MM.1S (cell line): ENCODE results near the gene RTN4R.

ENCODE experiments used
- CTCF ChIP-seq: fragments of 300-600 bp; sonication (generic); IDR thresholded peaks from 2 replicates; pipeline ENCODE4 v1.5.1; 2016; ENCODE audit warnings: antibody characterized with exemption, low read length, mixed read lengths
- EZH2 ChIP-seq: fragments of 300-600 bp; sonication (generic); optimal IDR thresholded peaks from 2 replicates; pipeline ENCODE3; 2017; ENCODE audit warnings: low read depth, mild to moderate bottlenecking, antibody characterized with exemption, low read length, mixed read lengths

DNA sequence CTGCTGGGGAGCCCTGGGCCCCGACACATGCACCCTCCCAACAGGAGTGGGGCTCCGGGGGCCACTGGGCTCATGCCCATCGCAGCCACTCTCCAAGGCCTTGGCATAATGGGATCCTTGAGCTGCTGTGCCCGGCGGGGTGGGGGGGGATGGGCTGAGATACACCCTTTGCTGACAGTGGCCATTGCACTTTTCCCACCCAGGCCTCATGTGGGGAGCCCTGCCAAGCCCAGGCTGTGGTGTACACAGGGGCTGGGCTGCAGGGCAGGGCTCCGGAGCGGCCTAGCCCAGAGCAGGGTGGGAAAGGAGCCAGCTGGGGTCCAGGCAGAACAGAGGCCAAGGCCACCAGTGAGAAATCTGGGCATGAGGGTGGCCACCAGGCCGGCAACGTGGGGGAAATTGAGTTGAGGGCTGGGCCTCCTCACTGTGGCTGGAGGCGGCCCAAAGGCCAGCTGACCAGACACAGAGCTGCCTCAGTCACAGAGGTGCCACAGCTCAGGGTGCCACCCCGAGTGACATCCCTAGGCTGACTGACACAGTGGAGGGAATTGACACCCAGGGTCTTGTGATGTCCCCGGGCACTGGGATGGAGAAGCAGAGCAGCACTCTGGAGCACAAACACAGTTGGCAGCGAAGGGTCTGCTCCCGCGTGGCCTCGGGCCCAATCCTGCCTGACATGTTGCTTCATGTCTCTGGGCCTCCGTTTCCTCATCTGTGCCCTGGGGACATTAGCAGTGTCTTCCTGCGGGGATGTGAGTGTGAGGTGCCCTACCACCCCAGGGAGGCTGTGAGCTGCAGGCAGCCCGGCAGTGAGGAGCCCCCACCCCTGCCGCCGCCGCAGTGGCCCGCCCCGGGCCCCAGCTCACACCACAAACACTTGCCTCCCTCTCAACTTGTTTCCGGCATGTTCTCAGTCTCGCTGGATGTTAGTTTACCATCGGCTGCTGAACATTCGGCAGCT, 30.4 kb downstream of the RTN4R start:
- TF ChIP-seq CTCF = no peak
- TF ChIP-seq EZH2 = no peak
